Measurements from ENCODE around the gene PCLO.

GRCh38 chr7:82714883-82715282, 447.8 kb downstream of the PCLO start:
- TF ChIP-seq YY1 (IDR thresholded peaks at IDR 0.05; ENCODE audit: insufficient read depth, insufficient read length) (no peak), ZNF274 (IDR thresholded peaks at IDR 0.05; ENCODE audit: low read depth, low read length) (no peak)

Measured in NT2/D1 (cell line).